Lower leg skin (tissue), 4 donors: ENCODE measurements around the gene TPRX1. TPM values are rescaled to one million over a fixed set of nuclear protein-coding genes. Genes with fewer than 3 reads are reported as not detected.
"Not testable (repeated sequence)": the region's sequence is repeated elsewhere in the genome, so short reads cannot be mapped to it uniquely, and the experiment has no call there.

ENCODE experiments used
- DNase-seq, 2 donors: peaks; one replicate each; pipeline ENCODE4 v3.0.0-alpha.2; 2019; ENCODE audit warnings: low spot score in 2 of 2
- H3K4me3 ChIP-seq: fragments of 200-600 bp; sonication (generic); 2 replicates; pipeline ENCODE4 v1.5.1; 2017; ENCODE audit warnings: mild to moderate bottlenecking, low read depth; ENCODE audit not compliant: poor library complexity, severe bottlenecking
- POLR2A ChIP-seq, 2 donors: fragments of 450-650 bp; IDR thresholded peaks; one replicate each; pipeline ENCODE4 v1.6.1; 2016 to 2017; ENCODE audit warnings: antibody characterized with exemption in 2 of 2, mild to moderate bottlenecking in 1 of 2, moderate library complexity in 1 of 2
- WGBS, 2 donors: methylation state at CpG; one replicate each; pipeline ENCODE4 v1.1.5; 2018; 5-methylcytosine and 5-hydroxymethylcytosine counted together
- intact Hi-C: fragments of 100-400 bp; cut with DNase I; formaldehyde crosslinking; loops from one replicate; pipeline ENCODE4 v1.15.0; 2023; ENCODE audit warnings: low total_unique reads
- total RNA-seq, 4 donors: library from RNA; depleted of rRNA; stranded (reverse); fragments of >200 nt; gene quantifications; one replicate each; pipeline ENCODE4 v1.1.0, GENCODE V29; 2016
- TF ChIP-seq, protein P1 (sequence below), 3 donors: fragments of 450-650 bp; IDR thresholded peaks; one replicate each; pipeline ENCODE4 v1.5.1; 2016; ENCODE audit warnings: antibody characterized with exemption in 3 of 3, mild to moderate bottlenecking in 3 of 3, moderate library complexity in 2 of 3

The TPRX1 gene
- total RNA-seq, 4 donors from 2014 or later, result not detected

- H3K4me3 ChIP-seq, result no peak overlapping the region
- intact Hi-C loops, result no loop called here
- no peak for DNase-seq
- 68 to 71% methylated on average over 2 of the region's 2 CpGs for WGBS, 2 donors
- TF ChIP-seq POLR2A (IDR thresholded peaks at IDR 0.05), result no peak
- TF ChIP-seq, protein P1, sequence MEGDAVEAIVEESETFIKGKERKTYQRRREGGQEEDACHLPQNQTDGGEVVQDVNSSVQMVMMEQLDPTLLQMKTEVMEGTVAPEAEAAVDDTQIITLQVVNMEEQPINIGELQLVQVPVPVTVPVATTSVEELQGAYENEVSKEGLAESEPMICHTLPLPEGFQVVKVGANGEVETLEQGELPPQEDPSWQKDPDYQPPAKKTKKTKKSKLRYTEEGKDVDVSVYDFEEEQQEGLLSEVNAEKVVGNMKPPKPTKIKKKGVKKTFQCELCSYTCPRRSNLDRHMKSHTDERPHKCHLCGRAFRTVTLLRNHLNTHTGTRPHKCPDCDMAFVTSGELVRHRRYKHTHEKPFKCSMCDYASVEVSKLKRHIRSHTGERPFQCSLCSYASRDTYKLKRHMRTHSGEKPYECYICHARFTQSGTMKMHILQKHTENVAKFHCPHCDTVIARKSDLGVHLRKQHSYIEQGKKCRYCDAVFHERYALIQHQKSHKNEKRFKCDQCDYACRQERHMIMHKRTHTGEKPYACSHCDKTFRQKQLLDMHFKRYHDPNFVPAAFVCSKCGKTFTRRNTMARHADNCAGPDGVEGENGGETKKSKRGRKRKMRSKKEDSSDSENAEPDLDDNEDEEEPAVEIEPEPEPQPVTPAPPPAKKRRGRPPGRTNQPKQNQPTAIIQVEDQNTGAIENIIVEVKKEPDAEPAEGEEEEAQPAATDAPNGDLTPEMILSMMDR (IDR thresholded peaks at IDR 0.05), result no peak
These were observed 16.1 kb upstream of the TPRX1 start for GRCh38 chr19:47820410-47820809.

GRCh38 chr19:47819858-47820257 is 15.5 kb upstream of the TPRX1 start:
- 22 to 25% methylated on average over 10 of the region's 10 CpGs for WGBS, 2 donors
- no peak for DNase-seq
- intact Hi-C loops, result no loop called here
- no peak for TF ChIP-seq POLR2A (IDR thresholded peaks at IDR 0.05)
- TF ChIP-seq, protein P1 (IDR thresholded peaks at IDR 0.05), result no peak
- no peak overlapping the region for H3K4me3 ChIP-seq

DNA sequence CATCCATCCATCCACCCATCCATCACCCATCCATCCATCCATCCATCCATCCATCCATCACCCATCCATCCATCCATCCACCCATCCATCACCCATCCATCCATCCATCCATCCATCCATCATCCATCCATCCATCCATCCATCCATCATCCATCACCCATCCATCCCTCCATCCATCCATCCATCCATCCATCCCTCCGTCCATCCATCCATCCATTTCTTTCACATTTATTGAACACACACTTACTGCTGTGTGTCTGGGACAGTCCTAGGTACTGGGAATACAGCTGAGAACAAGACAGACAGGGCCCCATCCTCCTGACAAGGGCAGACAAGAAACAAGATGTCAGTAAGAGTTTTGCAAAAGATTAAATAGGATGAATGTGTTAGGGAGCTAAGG is 13.9 kb upstream of the TPRX1 start:
- DNase-seq, H3K4me3 ChIP-seq, intact Hi-C loops: not testable (repeated sequence)
- WGBS, 2 donors, result 93 to 100% methylated on average over 1 of the region's 1 CpG

DNA sequence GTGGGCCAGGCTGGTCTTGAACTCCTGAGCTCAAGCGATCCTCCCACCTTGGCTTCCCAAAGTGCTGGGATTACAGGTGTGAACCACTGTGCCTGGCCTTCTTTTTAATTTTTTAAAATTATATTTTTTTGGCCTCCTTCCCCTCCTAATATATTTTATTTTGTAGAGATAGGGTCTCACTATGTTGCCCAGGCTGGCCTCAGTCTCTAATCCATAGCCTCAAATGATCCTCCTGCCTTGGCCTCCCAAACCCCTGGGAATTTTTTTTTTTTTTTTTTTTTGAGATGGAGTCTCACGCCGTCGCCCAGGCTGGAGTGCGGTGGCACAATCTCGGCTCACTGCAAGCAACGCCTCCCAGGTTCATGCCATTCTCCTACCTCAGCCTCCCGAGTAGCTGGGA is 11.9 kb upstream of the TPRX1 start:
- intact Hi-C loops, DNase-seq, H3K4me3 ChIP-seq: not testable (repeated sequence)
- 95 to 99% methylated on average over 8 of the region's 8 CpGs for WGBS, 2 donors

- no peak for DNase-seq
- intact Hi-C loops, result no loop called here
- H3K4me3 ChIP-seq, result no peak overlapping the region
- TF ChIP-seq POLR2A (IDR thresholded peaks at IDR 0.05), result no peak
- TF ChIP-seq, protein P1 (IDR thresholded peaks at IDR 0.05), result no peak
- WGBS, 2 donors, result 60 to 61% methylated on average over 7 of the region's 7 CpGs
These were observed 9.6 kb upstream of the TPRX1 start for GRCh38 chr19:47813995-47814328.

- TF ChIP-seq, protein P1 (IDR thresholded peaks at IDR 0.05), result no peak
- TF ChIP-seq POLR2A (IDR thresholded peaks at IDR 0.05), result no peak
- DNase-seq, result peak; percentile 29 to 90
- intact Hi-C loops, result no loop called here
- WGBS, 2 donors, result 38 to 40% methylated on average over 16 to 17 of the region's 17 CpGs
- no peak overlapping the region for H3K4me3 ChIP-seq
These were observed 9.1 kb upstream of the TPRX1 start for GRCh38 chr19:47813304-47813994.

- DNase-seq, result no peak
- H3K4me3 ChIP-seq, result no peak overlapping the region
- intact Hi-C loops, result no loop called here
- WGBS, 2 donors, result 85 to 88% methylated on average over 6 of the region's 6 CpGs
- TF ChIP-seq, protein P1 (IDR thresholded peaks at IDR 0.05), result no peak
- TF ChIP-seq POLR2A (IDR thresholded peaks at IDR 0.05), result no peak
These were observed 2.1 kb upstream of the TPRX1 start for GRCh38 chr19:47806435-47806834.
